Nephron (organoid): ENCODE results near the gene VDAC2.

Source experiments
- H3K27ac Mint-ChIP-seq, 3 experiments: 2 replicates each; pipeline ENCODE4 v1.8.0; 2020; ENCODE audit warnings: mixed read lengths in 3 of 3, mild to moderate bottlenecking in 2 of 3, moderate library complexity in 1 of 3
- H3K27me3 Mint-ChIP-seq: 2 replicates; pipeline ENCODE4 v1.8.0; 2021; ENCODE audit warnings: low read depth, mild to moderate bottlenecking, moderate library complexity, mixed read lengths
- H3K36me3 Mint-ChIP-seq: 2 replicates; pipeline ENCODE4 v1.8.0; 2020; ENCODE audit warnings: low read depth, mixed read lengths
- H3K4me1 Mint-ChIP-seq: 2 replicates; pipeline ENCODE4 v1.8.0; 2020; ENCODE audit warnings: mixed read lengths
- H3K4me3 Mint-ChIP-seq, 3 experiments: 2 replicates each; pipeline ENCODE4 v1.8.0; 2020; ENCODE audit warnings: mild to moderate bottlenecking in 3 of 3, mixed read lengths in 3 of 3, moderate library complexity in 2 of 3
- H3K9me3 Mint-ChIP-seq: 2 replicates; pipeline ENCODE4 v1.8.0; 2020; ENCODE audit warnings: mixed read lengths
- CTCF ChIP-seq, 3 experiments: fragments of 200-600 bp; sonication (generic); IDR thresholded peaks; one replicate each; pipeline ENCODE4 v1.5.0; 2021; ENCODE audit warnings: antibody characterized with exemption in 3 of 3; ENCODE audit not compliant: unreplicated experiment in 3 of 3

Gene VDAC2

DNA sequence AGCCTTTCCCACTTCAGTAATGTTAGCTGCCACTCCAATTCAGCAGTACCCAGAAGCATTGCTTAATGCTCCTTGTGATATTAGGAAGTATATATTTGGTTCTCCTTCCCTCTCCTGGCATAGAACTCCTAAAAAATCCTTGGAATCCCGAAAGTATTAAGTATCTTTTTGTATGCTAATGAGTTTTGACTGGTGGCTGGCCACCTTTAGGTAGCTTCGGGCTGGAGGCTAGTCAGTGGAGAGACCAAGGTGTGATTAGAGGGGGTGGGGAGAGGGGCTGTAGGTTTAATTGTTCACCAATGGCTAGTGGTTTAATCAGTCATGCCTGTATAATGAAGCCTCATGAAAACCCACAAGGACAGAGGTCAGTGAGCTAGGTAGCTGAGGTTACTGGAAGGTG is 12.9 kb downstream of the VDAC2 start:
- H3K4me1 Mint-ChIP-seq = peaks cover 32% of the 10 kb centered on the region
- H3K27me3 Mint-ChIP-seq = no peaks in the 10 kb centered on the region
- H3K4me3 Mint-ChIP-seq = no peak overlapping the region
- no peak for TF ChIP-seq CTCF (IDR thresholded peaks at IDR 0.05; ENCODE audit: unreplicated experiment in 3 of 3)
- H3K9me3 Mint-ChIP-seq = no peaks in the 10 kb centered on the region
- peaks cover 75% of the 10 kb centered on the region for H3K36me3 Mint-ChIP-seq
- H3K27ac Mint-ChIP-seq = peak overlapping the region in 2 of 3 experiments; percentile 73 to 87

GRCh38 chr10:75226095-75226494 is 15.5 kb downstream of the VDAC2 start:
- H3K27ac Mint-ChIP-seq = peak overlapping the region; percentile 73 to 89 (median 87)
- H3K36me3 Mint-ChIP-seq = peaks cover 79% of the 10 kb centered on the region
- no peaks in the 10 kb centered on the region for H3K9me3 Mint-ChIP-seq
- H3K4me1 Mint-ChIP-seq = peaks cover 36% of the 10 kb centered on the region
- no peak overlapping the region for H3K4me3 Mint-ChIP-seq
- TF ChIP-seq CTCF (IDR thresholded peaks at IDR 0.05; ENCODE audit: unreplicated experiment in 3 of 3) = no peak
- no peaks in the 10 kb centered on the region for H3K27me3 Mint-ChIP-seq

DNA sequence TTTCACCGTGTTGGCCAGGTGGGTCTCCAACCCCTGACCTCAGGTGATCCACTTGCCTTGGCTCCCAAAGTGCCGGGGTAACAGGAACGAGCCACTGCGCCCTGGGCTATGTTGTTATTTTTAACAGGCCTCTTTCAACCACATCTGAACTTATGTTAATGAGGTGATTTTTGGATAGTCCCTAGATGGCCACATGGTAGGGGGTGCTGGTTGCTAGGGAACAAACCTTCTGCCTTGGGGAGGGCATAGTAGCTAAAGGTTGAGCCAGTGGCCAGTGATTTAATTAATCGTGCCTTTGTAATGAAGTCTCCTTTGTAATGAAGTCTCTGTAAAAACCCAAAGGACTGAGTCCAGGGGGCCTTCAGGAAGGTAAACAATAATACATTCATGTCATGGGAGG is 16.1 kb downstream of the VDAC2 start:
- no peak overlapping the region for H3K4me3 Mint-ChIP-seq
- H3K27ac Mint-ChIP-seq = no peak overlapping the region
- no peaks in the 10 kb centered on the region for H3K27me3 Mint-ChIP-seq
- no peaks in the 10 kb centered on the region for H3K9me3 Mint-ChIP-seq
- H3K36me3 Mint-ChIP-seq = peaks cover 79% of the 10 kb centered on the region
- no peak for TF ChIP-seq CTCF (IDR thresholded peaks at IDR 0.05; ENCODE audit: unreplicated experiment in 3 of 3)
- H3K4me1 Mint-ChIP-seq = peaks cover 36% of the 10 kb centered on the region

DNA sequence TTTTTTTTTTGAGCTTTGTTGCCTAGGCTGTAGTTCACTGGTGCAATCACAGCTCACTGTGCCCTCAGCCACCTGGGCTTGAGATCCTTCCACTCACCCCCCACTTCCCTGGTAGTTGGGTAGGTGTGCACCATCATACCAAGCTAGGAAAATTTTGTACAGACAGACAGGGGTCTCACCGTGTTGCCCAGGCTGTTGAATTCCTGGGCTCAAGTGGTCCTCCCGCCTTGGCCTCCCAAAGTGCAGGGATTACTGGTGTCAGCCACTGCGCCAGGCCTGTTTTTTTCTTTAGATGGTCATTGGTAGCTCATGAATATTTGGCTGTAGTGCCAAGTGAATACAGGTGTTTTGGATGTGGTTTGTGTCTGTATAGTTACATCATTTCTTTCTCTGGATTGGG is 17.7 kb downstream of the VDAC2 start:
- Mint-ChIP-seq H3K4me1 (peaks cover 35% of the 10 kb centered on the region), H3K9me3 (no peaks in the 10 kb centered on the region), H3K27me3 (no peaks in the 10 kb centered on the region), H3K27ac (peak overlapping the region in 2 of 3 experiments; percentile 32 to 47), H3K36me3 (peaks cover 79% of the 10 kb centered on the region), H3K4me3 (no peak overlapping the region)
- no peak for TF ChIP-seq CTCF (IDR thresholded peaks at IDR 0.05; ENCODE audit: unreplicated experiment in 3 of 3)

GRCh38 chr10:75228834-75229233 is 18.2 kb downstream of the VDAC2 start:
- Mint-ChIP-seq H3K9me3 (no peaks in the 10 kb centered on the region), H3K4me3 (no peak overlapping the region), H3K27me3 (no peaks in the 10 kb centered on the region), H3K27ac (peak overlapping the region in 2 of 3 experiments; percentile 32 to 47), H3K36me3 (peaks cover 76% of the 10 kb centered on the region), H3K4me1 (peaks cover 32% of the 10 kb centered on the region)
- no peak for TF ChIP-seq CTCF (IDR thresholded peaks at IDR 0.05; ENCODE audit: unreplicated experiment in 3 of 3)

DNA sequence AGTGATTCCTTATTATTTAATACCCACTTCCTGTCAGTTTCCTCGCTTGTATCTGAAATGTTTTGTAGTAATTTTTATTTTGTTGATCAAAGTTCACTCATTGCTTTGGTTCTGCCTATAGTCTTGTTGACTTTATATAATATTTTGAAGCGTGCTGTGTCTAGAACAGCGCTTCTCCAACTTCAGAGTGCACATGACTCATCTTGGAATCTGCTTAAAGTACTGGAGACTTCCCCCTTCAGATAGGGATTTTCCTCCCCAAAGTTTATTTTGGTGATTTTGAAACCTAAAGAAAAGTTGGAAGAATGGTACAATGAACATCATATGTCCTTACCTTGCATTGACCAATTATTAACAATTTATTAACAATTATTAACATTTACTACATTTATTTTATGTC is 19.4 kb downstream of the VDAC2 start:
- Mint-ChIP-seq H3K9me3 (no peaks in the 10 kb centered on the region), H3K27ac (no peak overlapping the region), H3K4me1 (peaks cover 21% of the 10 kb centered on the region), H3K27me3 (no peaks in the 10 kb centered on the region), H3K36me3 (peaks cover 65% of the 10 kb centered on the region), H3K4me3 (no peak overlapping the region)
- no peak for TF ChIP-seq CTCF (IDR thresholded peaks at IDR 0.05; ENCODE audit: unreplicated experiment in 3 of 3)
